ENCODE measurements around the gene C1QTNF9. TPM values are rescaled to one million over a fixed set of nuclear protein-coding genes. Genes with fewer than 3 reads are reported as not detected.

C1QTNF9 gene
- total RNA-seq, 1 donor from 2014 or later = not detected

- H3K36me3 ChIP-seq (ENCODE audit: control insufficient read depth, insufficient read depth, low read length) = no peaks in the 10 kb centered on the region
- no peak for FAIRE-seq
- TF ChIP-seq CTCF (IDR thresholded peaks at IDR 0.05; ENCODE audit: insufficient read depth, low read length, severe bottlenecking) = no peak
- no peak overlapping the region for H3K4me3 ChIP-seq (ENCODE audit: low read depth, low read length)
- no peak for DNase-seq (ENCODE audit: low read depth)
- no peaks in the 10 kb centered on the region for H3K27me3 ChIP-seq (ENCODE audit: control insufficient read depth, insufficient read depth, low read length)
Observed at GRCh38 chr13:24276861-24277260, 32.5 kb upstream of the C1QTNF9 start.

GRCh38 chr13:24277761-24278160 is 31.6 kb upstream of the C1QTNF9 start:
- no peak for FAIRE-seq
- no peak for TF ChIP-seq CTCF (IDR thresholded peaks at IDR 0.05; ENCODE audit: insufficient read depth, low read length, severe bottlenecking)
- Histone ChIP-seq H3K4me3 (ENCODE audit: low read depth, low read length) (no peak overlapping the region), H3K27me3 (ENCODE audit: control insufficient read depth, insufficient read depth, low read length) (no peaks in the 10 kb centered on the region), H3K36me3 (ENCODE audit: control insufficient read depth, insufficient read depth, low read length) (no peaks in the 10 kb centered on the region)
- no peak for DNase-seq (ENCODE audit: low read depth)

GRCh38 chr13:24279327-24280110 is 29.9 kb upstream of the C1QTNF9 start:
- Histone ChIP-seq H3K4me3 (ENCODE audit: low read depth, low read length) (no peak overlapping the region), H3K36me3 (ENCODE audit: control insufficient read depth, insufficient read depth, low read length) (no peaks in the 10 kb centered on the region), H3K27me3 (ENCODE audit: control insufficient read depth, insufficient read depth, low read length) (no peaks in the 10 kb centered on the region)
- FAIRE-seq (no peak), DNase-seq (ENCODE audit: low read depth) (no peak)
- TF ChIP-seq CTCF (IDR thresholded peaks at IDR 0.05; ENCODE audit: insufficient read depth, low read length, severe bottlenecking) = no peak

GRCh38 chr13:24280720-24281119 is 28.7 kb upstream of the C1QTNF9 start:
- TF ChIP-seq CTCF (IDR thresholded peaks at IDR 0.05; ENCODE audit: insufficient read depth, low read length, severe bottlenecking) = no peak
- DNase-seq (ENCODE audit: low read depth) (no peak), FAIRE-seq (peak; percentile 75)
- Histone ChIP-seq H3K36me3 (ENCODE audit: control insufficient read depth, insufficient read depth, low read length) (no peaks in the 10 kb centered on the region), H3K4me3 (ENCODE audit: low read depth, low read length) (no peak overlapping the region), H3K27me3 (ENCODE audit: control insufficient read depth, insufficient read depth, low read length) (no peaks in the 10 kb centered on the region)

GRCh38 chr13:24281188-24282008 is 28.0 kb upstream of the C1QTNF9 start:
- DNase-seq (ENCODE audit: low read depth) = no peak
- no peak for TF ChIP-seq CTCF (IDR thresholded peaks at IDR 0.05; ENCODE audit: insufficient read depth, low read length, severe bottlenecking)
- Histone ChIP-seq H3K4me3 (ENCODE audit: low read depth, low read length) (no peak overlapping the region), H3K27me3 (ENCODE audit: control insufficient read depth, insufficient read depth, low read length) (no peaks in the 10 kb centered on the region), H3K36me3 (ENCODE audit: control insufficient read depth, insufficient read depth, low read length) (no peaks in the 10 kb centered on the region)
- FAIRE-seq = no peak

Data from bronchial epithelial cell (primary cell).